ENCODE measurements around the gene B4GALT1.
"Not testable (repeated sequence)": the region's sequence is repeated elsewhere in the genome, so short reads cannot be mapped to it uniquely, and the experiment has no call there.

B4GALT1 gene

GRCh38 chr9:33161589-33162132 lies 5.5 kb downstream of the B4GALT1 start:
- no peak for DNase-seq

DNA sequence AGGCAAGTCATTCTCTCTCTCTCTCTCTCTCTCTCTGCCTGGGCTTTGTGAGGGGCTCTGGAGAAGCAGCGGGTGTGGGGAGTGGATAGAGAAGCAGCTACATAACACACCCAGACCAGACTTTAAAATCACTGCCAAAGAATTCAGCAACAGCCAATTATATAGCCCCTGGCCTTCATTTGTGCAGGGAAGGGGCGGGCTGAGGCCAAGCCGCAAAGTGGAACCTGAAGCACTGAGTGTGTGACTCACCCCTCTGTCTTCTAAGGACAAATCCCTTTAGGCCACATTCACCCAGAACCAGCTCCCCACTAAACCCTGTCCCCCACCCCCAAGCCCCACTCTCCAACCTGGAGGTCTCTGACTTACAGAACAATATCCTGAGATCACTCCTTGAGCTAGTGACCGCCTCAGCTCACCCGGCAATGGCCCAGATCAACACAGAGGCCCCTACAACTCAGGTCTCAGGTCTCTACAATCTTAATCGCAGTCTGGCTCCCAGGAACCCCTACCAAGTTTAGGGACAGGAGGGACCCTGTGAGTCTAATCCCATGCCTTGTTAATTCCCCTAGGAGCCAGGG lies 6.0 kb downstream of the B4GALT1 start:
- peak; percentile 89 for DNase-seq

GRCh38 chr9:33160446-33160845 lies 6.7 kb downstream of the B4GALT1 start:
- not testable (repeated sequence) for DNase-seq

DNA sequence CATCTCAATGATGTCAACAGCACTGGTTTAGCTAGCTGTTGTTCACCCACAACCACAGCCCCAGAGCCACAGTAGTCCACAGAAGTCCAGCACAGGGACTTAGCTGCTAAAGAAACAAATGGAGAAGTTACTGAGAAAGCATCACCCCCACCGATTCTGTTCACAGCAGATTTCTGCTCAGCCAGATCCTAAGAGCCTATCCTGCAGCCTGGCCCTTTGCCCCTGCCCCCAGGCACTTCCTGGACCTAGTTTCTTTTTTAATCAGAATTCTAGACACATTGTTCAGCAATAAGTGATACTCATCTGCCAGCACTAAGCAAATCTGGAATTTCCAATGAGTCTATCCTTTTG lies 7.4 kb downstream of the B4GALT1 start:
- DNase-seq = peak; percentile 100

DNA sequence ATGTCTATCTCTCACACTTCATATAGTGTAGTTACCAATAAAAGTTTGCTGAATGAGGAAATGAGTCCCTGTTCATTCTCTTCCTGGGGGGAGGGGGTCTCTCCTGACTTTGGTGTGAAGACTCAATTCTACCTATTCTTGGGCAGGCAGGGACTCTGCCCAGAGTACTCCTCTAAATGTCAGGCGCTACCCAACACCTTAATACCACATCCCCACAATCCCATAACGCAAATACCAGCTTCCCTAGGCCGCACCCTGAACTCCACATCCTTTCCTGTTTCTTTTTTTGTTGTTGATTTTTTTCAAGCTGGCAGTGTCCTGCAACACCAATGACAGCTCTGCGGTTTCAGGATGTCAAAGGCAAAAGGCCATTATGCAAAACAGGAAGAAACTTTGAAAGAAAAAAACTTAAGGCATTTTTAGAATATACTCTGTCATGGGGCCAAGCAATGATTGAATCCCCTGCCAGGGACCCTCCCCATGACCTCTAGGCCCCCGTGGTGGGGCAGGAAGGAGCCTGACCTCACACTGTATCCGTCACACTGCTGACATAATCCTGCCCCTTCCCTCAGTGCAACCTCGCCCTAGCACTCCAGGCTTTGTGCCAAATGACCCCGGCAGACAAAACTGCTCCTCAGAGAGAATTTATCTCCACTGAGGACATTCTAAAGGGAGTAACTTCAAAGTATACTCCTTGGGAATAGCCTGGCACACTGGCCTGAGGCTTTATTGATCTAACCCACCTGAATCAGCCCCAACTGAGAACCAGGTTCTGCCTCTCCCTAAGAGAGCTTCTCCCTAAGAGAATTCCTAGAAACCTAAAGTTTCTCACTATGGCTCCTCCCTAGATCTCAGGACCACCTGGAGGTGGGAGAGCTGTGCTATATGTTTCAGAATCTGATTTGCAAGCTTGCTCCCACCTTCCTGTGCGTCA lies 8.0 kb downstream of the B4GALT1 start:
- peak; percentile 98 for DNase-seq

DNA sequence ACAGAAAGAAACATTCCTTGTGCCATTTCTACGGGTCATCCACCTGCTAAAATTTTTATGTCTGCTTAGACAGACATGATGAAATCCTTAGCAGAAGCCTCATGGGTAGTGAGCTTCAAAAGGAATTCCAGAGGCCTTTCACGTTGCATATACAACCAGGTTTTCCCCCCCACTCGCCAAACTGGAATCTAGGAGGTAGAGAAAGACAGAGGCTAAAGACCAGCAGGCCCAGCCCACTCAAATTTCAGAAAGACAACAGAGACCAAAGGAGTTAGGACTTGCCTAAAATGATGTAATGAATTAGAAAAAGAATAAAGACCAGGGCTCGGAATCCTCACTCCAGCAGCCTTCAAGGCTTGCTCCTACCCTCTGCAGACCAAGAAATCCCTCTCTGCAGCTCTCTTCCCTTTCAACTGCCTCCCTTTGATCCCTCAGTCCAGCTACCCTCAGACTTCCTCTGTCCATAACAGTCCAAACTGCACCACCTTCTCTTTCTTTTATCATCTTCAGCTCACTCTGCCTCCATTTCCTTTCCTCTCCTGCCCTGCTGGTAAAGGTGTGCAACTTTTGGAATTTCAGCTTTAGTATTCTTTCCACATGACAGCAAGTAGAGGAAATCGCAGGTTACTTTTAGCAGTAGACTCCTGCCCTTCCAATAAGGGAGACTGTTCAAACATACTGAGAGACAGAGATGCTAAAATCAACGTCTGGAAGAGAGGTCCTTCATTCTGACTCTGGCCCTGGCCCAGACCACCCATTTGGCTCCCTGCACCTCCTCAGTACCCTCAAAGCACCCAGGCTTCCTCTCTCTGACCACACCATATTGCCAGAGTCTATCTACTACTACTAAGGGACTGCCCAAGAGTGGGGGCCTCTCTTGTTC lies 8.9 kb downstream of the B4GALT1 start:
- no peak for DNase-seq

GRCh38 chr9:33155393-33155792 lies 11.7 kb downstream of the B4GALT1 start:
- DNase-seq = no peak

- no peak for DNase-seq
These were observed 12.8 kb downstream of the B4GALT1 start for GRCh38 chr9:33154371-33154770.

GRCh38 chr9:33153666-33154065 lies 13.5 kb downstream of the B4GALT1 start:
- peak; percentile 58 for DNase-seq

- DNase-seq = no peak
These were observed 14.1 kb downstream of the B4GALT1 start for GRCh38 chr9:33153001-33153400.

DNA sequence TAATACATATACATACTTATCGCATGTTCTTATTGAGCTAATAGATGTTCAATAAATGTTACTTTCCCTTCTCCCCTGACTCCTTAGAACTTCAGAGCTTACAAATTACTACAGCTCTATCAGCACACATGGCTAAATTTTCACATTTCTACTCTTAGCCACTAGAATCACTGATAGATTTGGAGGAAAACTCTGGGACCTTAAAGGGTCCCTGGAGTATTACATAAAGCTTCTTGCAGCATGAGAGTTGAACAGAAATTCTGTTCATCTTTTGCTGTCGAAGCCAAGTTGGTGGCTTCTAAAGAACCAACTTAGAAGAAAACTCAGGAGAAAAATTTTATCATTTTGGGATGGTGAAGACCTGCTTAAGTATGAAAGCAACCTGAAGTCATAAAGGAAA lies 15.5 kb downstream of the B4GALT1 start:
- no peak for DNase-seq

DNA sequence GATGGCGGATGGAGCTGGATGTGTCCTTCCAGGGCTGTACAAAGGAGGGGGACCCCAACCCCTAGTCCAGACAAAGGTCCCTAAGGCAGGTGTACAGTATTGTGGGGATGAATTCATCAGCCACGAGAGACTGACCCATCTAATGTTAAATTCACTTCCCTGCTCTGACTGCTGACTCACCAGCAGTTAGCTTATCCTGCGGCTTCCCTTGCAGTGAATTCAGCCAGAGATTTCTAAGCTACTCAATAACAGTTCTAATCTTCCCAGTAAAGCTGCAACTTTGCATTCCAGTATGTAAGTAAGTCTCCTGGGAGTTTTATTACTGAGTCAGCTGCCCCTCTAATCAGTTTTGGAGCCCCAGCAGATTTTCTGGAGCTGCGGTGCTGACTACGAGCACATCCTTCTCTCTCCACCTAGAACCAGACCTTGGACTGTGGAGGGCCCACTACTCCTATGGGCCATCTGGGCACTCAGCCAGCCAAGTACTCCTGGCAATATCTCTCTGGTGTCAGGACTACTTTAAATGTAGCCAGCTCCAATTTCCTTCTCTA lies 16.1 kb downstream of the B4GALT1 start:
- peak; percentile 71 for DNase-seq

- DNase-seq = peak; percentile 65
These were observed 18.6 kb downstream of the B4GALT1 start for GRCh38 chr9:33148367-33149014.

DNA sequence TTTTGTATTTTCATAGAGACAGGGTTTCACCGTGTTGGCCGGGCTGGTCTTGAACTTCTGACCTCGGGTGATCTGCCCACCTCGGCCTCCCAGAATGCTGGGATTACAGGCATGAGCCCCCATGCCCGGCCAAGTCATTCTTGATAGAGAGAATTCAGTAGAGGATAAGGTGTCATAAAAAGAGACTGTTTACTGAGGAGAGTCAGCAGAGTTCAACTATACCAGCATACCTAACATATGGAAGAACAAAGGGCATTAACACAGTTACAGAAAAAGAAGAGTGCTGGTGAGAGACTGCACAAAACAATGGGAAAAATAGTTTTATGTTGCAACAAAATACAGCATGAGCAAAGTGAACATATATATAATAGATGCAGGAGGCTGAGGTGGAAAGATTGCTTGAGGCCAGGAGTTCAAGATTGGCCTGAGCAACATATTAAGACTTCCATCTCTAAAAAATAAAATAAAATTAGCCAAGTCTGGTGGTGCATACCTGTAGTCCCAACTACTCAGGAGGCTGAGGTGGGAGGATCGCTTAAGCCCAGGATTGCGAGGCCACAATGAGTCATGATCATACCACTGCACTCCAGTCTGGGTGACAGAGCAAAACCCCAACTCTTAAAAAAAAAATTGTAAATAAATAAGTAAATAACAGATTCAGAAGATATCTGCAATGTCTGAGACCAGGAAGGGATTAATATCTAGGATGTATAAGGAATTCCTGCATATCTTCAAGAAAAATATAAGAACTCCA lies 19.5 kb downstream of the B4GALT1 start:
- DNase-seq = no peak

GRCh38 chr9:33146298-33146697 lies 20.8 kb downstream of the B4GALT1 start:
- DNase-seq = no peak

DNA sequence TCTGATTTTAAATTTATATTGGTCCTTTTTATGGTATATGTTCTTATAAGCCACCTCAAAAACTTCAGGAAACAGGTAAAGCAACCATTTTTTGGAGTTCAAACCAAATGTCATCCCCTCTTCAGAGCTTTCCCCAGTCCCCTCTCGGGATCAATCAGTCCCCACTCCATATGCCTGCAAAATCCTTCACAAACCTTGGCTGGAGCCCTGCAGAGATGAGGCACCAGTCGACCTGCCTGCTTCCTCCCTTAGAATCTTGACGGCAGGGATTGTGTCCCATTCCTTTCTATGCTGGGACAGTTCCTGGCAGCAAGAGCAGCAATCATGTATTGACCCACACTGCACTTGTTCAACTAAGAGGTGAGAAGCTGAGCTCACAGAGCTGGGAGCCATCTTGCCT lies 22.6 kb downstream of the B4GALT1 start:
- DNase-seq = no peak

DNA sequence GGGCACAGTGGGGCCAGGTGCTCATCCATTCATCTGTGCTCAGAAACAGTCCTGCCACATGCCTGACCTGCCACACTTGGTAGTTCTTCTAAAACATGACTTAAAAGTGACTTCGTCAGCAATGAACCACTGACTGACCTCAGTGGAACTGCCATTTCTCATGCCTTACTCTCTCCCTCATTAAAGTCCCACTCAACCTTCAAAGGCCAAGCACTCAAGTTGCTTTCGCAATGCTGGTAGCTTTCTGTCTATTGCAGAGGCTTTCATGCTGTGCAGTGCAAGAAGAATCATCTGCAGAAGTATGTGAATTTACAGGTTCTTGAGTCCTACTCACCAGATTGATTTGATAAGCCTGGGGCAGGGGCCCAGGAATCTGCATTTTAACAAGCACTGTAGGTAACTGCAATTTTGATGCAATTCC lies 23.9 kb downstream of the B4GALT1 start:
- DNase-seq = peak; percentile 82

DNA sequence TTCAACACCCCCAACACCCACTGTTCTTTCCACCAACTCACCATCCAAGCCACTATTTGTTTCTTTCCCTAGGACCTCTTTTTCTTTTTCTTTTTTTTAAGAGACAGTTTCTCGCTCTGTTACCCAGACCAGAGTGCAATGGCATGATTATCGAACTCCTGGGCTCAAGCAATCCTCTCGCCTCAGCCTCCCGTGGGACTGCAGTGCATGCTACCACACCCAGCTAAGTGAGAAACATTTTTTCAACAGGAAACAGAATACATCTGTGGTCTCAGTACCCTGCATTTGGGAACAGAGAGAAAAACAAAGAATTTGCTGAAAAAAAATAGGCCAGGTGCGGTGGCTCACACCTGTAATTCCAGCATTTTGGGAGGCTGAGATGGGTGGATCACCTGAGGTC lies 24.6 kb downstream of the B4GALT1 start:
- no peak for DNase-seq

DNA sequence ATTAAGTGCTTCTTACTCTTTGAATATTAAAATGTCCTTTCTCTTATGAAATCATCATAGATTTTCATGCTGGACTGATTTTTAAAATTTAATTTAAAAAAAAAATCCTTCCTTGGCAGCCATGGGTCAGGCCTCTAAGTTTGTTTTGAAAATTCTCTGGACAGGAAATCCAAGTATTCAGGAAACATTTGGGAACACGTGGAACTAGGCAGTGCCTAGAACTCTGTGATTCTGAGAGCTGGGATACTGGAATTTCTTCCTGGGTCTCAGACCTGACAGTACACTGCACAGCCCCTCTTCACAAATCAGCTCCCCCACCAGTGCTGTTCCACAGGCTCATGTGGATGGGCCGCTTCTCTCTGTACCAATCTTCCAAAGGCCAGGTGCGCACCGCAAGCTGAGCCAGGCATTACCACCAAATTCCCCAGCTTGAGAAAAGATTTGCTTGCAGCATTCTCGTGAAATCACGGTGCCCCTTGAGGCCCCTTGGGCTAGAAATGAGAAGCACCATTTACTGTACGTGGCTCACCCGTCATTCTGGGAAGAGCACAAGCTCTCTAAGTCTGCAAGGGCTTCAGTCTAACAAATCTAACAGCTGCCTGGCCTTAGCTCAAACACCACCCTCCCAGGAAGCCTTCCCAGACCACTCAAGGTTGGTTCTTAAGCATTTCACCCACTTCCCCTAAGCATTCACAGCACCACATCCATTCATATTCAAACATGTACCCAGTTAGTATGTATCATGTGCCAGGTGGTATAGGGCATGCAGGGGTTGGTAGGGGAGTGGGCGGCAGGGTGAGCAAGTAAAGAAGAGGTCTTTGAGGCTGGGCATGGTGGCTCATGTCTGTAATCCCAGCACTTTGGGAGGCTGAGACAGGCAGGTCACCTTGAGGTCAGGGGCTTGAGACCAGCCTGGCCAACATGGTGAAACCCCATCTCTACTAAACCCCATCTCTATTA lies 26.5 kb downstream of the B4GALT1 start:
- no peak for DNase-seq

Data from inflammatory macrophage treated with lipopolysaccharide for 4 hours (primary cell).